Sigmoid colon (tissue), 4 donors: Measurements from ENCODE around the gene THAP4.

ENCODE experiments used
- CTCF ChIP-seq, 4 experiments: fragments of 450-650 bp in 3 of 4; fragments of 200-600 bp in 1 of 4; IDR thresholded peaks; one replicate each; pipeline ENCODE4 v1.5.1; 2016 to 2019; ENCODE audit warnings: antibody characterized with exemption in 4 of 4, mild to moderate bottlenecking in 3 of 4, moderate library complexity in 2 of 4
- EP300 ChIP-seq, 4 donors: sonication (generic); formaldehyde crosslinking; IDR thresholded peaks; one replicate each; pipeline ENCODE4 v1.6.1; 2017; ENCODE audit warnings: antibody characterized with exemption in 4 of 4
- POLR2AphosphoS5 ChIP-seq, 4 donors: sonication (generic); formaldehyde crosslinking; IDR thresholded peaks; one replicate each; pipeline ENCODE4 v1.6.1; 2017; ENCODE audit warnings: antibody characterized with exemption in 4 of 4

- TF ChIP-seq CTCF (IDR thresholded peaks at IDR 0.05) (no peak), POLR2AphosphoS5 (IDR thresholded peaks at IDR 0.05) (no peak), EP300 (IDR thresholded peaks at IDR 0.05) (no peak)
Measured at GRCh38 chr2:241638940-241639339, 2.0 kb upstream of the THAP4 start.
